Stimulated activated CD4-positive, alpha-beta T cell treated with anti-CD3 and anti-CD28 coated beads, Interleukin-12 subunit alpha, Interleukin-12 subunit beta, amount 100 ng/mL, for 4 hours (primary cell): ENCODE measurements around the gene MTAP.
"Not testable (repeated sequence)": the region's sequence is repeated elsewhere in the genome, so short reads cannot be mapped to it uniquely, and the experiment has no call there.

Source experiments
- DNase-seq: peaks from one replicate; pipeline ENCODE4 v3.0.0-alpha.2; 2020

The MTAP gene

DNA sequence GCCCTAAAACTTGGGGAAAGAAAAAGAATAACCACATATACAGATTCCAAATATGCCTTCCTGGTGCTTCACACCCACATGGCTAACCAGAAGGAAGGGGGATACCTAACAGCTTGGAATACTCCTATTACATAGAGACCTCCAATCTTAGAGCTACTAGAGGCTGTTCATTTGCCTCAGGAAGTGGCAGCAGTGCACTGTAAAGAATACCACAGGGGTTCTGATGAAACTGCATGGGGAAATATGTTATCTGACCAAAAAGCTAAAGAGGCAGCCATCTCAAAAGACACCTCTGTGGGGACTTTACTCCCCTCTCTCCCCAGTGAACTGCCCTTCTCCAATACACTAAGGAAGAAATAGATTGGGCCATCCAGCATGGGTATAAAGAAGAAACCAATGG is 125.3 kb downstream of the MTAP start:
- no peak for DNase-seq

GRCh38 chr9:21931428-21931827 is 129.0 kb downstream of the MTAP start:
- no peak for DNase-seq

DNA sequence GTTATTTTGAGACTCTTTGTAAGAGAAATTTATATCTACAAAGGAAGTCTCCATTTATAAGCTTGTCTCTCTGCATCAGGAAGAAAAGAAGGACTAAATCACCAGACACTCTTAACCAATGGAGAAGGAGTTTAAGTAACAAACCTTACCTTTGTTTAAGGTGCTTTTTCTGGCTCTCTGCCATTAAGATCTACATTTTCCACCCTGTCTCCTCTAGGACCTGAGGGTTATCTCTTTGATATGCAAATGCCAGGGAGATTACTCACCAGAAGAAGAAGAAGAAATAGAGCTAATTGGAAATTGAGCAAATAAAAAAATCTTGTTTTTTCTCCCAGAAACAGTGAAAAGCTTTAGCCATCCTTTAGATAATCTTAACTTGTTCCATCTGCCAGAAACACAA is 130.8 kb downstream of the MTAP start:
- DNase-seq, result no peak

DNA sequence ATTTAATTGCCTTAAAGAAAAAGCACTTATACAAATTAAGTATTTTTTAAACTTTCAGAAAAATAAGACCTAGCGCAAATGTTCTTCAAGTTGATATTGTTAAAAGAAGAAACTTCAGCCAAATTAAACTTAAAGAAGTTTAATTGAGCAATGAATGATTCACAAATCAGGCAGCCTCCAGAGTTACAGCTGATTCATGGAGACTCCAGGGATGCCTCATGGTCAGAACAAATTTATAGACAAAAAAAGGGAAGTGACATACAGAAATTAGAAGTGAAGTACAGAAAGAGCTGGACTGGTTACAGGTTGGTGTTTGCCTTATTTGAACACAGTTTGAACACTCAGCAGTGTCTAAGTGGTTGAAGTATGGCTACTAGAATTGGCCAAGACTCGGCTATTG is 131.4 kb downstream of the MTAP start:
- no peak for DNase-seq

DNA sequence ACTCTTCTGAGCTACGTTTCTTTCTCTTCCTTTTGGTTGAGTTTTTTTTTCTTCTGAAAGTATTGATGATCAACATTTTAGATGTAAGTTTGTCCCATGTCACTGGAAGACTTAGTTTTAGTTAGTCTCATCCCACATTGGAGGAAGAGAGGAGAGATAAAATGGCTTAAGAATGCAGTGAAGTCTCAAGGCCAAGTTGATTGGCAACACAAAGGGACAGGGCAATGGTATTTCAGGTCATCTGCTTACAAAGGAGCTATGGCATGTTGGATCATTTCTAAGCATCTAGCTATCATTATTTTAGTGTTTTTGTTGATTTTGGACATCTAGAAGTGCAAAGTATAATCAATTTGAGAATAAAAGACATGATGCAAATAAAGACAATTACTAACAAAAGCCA is 133.2 kb downstream of the MTAP start:
- no peak for DNase-seq

DNA sequence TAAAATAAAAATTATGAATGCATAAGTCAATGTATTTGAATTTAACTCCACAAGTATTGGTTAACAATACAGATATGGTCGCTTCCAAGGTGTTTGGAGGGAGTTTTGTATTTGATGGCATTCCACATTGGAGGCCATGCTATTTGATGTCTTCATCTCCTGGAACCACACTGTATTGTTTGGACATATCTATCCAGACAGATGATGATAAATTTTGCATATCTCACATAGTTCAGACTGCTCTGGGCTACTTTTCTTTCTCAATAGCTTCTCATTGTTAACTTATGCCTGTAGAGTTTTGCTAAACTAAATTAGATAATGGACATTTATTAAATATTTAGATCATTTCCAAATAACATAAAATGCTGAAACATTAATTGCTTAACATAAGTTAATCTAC is 133.7 kb downstream of the MTAP start:
- no peak for DNase-seq

- no peak for DNase-seq
These were observed 139.0 kb downstream of the MTAP start for GRCh38 chr9:21941337-21941995.

DNA sequence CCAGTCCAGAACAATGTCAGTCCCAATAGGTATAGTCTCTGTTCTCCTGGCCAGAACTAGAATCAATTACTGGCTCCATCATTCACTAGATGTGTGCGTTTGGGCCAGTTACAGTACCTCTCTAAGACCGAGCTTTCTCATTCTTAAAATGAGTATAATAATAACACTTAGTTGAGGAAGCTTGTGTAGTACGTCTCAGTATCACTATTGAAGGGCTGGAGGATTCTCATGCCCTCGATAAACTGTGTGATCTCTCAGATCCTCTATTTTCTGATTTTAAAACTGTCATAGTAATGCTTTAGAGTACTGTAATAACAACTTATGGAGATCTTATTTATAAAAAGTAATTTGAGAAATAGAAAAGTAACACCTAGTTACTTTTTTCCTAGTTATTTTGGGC is 141.0 kb downstream of the MTAP start:
- no peak for DNase-seq

- DNase-seq, result no peak
These were observed 143.2 kb downstream of the MTAP start for GRCh38 chr9:21945606-21946005.

DNA sequence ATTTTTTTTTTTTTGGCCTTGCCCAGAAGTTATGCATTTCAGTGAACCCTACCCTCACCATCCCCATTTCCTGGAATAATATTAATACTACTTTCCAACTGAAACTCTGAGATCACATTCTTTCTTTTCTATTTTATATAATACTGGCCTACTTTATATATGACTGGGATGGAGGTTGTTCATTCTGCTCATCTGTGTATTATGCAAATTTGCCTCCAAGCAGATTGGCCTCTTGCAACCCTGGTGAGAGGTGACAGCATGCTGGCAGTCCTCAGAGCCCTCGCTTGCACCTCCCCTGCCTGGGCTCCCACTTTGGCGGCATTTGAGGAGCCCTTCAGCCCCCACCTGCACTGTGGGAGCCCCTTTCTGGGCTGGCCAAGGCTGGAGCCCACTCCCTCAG is 156.4 kb downstream of the MTAP start:
- DNase-seq, result no peak

- not testable (repeated sequence) for DNase-seq
These were observed 156.8 kb downstream of the MTAP start for GRCh38 chr9:21959268-21959667.

DNA sequence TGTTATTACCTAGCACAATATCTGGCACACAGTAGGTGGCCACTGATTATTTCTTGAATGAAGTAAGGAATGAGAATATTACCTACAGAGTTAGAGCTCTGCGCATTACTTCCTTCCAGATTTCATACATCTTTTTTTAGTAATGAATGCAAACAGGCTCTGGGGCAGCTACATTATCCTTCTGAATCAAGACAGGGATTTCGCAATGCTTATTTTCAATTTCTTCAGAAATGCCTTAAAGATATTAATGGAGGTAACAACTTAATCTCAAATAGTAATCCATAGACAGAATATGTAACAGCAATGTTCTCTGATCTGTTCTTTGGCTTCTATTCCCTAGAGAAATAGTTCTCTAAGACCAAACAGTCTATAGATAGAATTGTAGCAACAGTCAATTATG is 159.1 kb downstream of the MTAP start:
- DNase-seq, result no peak

DNA sequence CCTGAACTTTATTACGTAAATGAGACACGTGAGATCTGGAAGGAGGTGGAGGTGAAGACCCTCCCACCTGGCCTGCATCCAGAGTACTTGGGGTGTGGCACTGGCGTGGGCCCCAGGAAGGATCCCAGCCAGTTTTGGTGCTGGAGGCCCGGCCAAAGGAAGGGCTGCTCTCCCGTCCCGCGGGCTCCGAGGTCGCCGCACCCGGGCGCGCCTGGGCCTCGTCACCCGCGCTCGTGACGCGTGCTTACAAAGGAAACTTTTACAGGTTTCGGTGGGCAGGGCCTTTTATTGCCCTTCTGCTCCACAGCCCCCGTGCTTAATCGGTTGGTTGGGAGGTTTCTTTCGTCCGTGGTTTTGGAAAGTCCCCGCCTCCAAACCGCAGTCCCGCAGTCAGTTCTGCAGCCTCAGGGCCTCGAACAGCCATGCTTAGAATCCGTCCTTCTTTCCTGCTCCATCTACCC is 162.5 kb downstream of the MTAP start:
- peak; percentile 35 for DNase-seq

DNA sequence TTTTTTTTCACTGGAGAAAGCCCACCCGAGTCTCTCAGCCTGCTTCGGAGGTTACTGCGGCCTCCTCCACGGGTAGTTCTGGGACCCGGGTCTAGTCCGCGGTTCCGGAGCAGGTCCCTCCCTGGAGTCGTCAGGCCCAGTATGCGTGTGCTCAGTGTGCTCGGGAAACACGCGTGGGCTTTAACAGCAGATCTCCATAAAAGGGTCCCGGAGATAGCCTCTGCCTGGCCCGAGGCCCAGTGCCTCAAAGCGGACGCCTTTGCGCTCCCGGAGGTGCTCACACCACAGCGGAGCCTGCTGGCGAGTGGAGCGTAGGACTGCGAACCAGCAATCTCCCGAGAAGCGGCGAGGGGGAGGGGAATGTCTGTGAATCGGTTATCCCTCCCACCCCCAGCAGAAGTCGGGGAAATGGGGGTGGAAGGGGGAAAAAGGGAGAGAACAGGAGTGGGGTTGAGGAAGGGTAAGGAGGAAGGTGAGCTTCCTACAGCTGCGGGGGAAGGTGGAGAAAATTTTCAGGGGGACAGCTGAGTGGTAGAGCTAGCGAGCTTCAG is 163.0 kb downstream of the MTAP start:
- DNase-seq, result no peak

- no peak for DNase-seq
These were observed 163.9 kb downstream of the MTAP start for GRCh38 chr9:21966140-21966851.

DNA sequence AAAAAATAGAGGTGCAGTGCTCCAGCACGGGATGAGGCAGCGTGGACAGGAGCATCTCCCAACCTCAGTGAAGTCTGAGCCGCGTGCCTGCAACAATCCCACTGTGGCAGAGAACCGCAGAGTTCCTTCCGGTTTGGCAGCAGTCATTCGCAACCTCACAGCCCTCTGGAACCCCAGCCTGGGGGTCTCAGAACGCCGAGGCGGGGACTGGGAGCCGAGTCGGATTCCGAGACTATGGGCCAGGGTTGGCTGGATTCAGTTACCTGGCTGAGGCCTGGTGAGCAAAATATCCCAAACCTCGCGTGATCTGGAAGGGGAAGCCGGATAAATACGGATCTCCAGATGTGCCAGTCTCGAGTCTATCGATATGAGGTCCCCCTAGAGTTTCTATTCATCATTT is 164.7 kb downstream of the MTAP start:
- DNase-seq, result no peak

- DNase-seq, result no peak
These were observed 165.3 kb downstream of the MTAP start for GRCh38 chr9:21967702-21968101.

- no peak for DNase-seq
These were observed 166.0 kb downstream of the MTAP start for GRCh38 chr9:21968331-21969010.

DNA sequence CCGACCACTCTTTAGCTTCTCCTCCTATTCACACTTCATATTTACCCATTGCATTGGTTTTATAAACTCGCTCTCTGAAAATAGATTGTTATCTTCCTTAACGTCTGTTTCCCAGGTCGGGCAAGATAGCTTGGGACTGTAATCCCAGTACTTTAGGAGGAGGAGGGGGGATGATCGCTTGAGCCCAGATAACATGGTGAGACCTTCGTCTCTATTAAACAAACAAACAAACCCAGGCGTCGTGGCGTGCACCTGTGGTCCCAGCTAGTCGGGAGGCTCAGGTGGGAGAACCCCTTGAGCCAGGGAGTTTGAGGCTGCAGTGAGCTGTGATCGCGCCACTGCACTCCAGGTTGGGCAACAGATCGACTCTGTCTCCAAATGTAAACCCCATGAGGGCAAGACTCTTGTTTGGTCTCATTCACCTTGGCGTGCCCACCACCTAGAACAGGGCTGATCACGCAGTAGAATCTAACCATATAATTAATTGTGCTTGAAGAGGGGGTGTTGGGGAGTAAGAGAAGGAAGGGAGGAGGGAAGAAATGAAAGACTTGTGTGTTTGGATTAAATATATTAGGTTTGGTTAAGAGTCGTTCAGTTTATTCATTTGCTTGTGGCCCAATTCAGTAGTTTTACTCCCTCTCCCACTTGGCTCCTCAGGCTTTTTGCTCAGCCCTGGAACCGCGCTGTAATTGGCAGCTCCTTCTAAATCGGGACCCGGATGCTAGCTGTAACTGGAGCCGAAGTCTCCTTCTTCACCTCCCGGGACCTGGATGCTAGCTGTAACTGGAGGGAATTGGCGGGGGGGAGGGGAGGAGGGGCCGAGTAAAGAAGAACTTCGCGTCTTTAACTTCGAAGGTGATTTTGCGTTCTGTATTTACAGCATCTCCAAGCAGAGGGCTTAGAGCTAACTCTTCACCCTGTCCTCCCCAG is 166.8 kb downstream of the MTAP start:
- DNase-seq, result no peak

DNA sequence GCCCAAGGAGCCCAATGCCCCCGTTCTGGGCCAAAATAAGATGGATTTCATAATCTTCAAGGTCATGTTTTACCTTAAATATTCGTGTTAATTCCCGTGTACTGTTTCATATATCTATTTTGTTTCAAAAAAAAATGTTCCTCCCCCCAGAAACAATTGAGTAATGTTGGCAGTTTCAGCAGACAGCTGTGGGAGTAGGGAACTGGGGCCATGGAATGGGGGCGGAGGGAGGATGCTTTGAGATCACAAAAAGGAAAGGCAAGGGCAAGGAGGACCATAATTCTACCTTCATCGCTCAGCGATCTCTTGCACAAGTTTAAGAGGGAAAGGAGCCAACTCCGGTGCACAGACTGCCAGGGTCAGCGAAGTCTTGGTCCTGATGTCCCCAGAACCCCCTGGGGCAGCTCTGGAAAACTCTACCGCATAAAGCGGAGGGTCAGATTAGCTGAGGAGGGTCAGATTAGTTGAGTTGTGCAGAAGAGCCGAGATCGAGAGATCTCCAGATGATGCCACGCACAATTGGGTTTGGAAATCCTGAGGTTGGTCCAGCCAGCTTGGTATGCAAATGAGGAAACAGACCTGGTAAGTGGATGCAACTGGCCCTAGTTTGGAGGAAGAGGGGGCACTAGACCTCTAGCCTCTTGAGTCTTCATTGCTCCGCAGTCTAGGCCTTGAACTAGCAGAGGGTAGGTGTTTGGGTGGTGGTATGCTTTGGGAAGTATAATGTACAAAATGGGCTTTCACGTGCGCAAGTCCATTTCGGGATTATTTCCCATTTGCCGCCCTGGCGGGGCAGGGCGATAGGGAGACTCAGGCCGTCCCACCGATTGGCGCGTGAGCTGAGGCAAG is 167.7 kb downstream of the MTAP start:
- DNase-seq, result no peak

GRCh38 chr9:21970800-21971640 is 168.6 kb downstream of the MTAP start:
- DNase-seq, result no peak
